Neural cell (in vitro differentiated cells): ENCODE results near the gene ARF3.

ENCODE experiments used
- CTCF ChIP-seq: fragments of 450-650 bp; IDR thresholded peaks from 2 replicates; pipeline ENCODE4 v1.5.1; 2014; ENCODE audit warnings: antibody characterized with exemption, mild to moderate bottlenecking, moderate library complexity; ENCODE audit not compliant: poor library complexity, severe bottlenecking
- EP300 ChIP-seq: fragments of 450-650 bp; conservative IDR thresholded peaks from 2 replicates; pipeline ENCODE4 v1.6.1; 2014; ENCODE audit warnings: antibody characterized with exemption, mild to moderate bottlenecking, moderate library complexity; ENCODE audit not compliant: poor library complexity, severe bottlenecking
- EZH2 ChIP-seq: fragments of 200-600, 300-800 bp; shearing (Covaris generic), sonication (generic); IDR thresholded peaks from 2 replicates; pipeline ENCODE4 v1.6.1; 2014; ENCODE audit warnings: antibody characterized with exemption, low read length, borderline replicate concordance, mild to moderate bottlenecking; ENCODE audit not compliant: insufficient read depth, poor library complexity, severe bottlenecking
- POLR2AphosphoS5 ChIP-seq: IDR thresholded peaks from 2 replicates; pipeline ENCODE4 v1.6.1; 2012
- RAD21 ChIP-seq: fragments of 450-650 bp; conservative IDR thresholded peaks from 2 replicates; pipeline ENCODE4 v1.6.1; 2014; ENCODE audit warnings: antibody characterized with exemption, mild to moderate bottlenecking, moderate library complexity
- SMC3 ChIP-seq: fragments of 450-650 bp; conservative IDR thresholded peaks from 2 replicates; pipeline ENCODE4 v1.6.1; 2014; ENCODE audit warnings: antibody characterized with exemption, mild to moderate bottlenecking, moderate library complexity; ENCODE audit not compliant: poor library complexity
- TAF1 ChIP-seq: IDR thresholded peaks from 2 replicates; pipeline ENCODE4 v1.6.1; 2012; ENCODE audit warnings: low read depth

DNA sequence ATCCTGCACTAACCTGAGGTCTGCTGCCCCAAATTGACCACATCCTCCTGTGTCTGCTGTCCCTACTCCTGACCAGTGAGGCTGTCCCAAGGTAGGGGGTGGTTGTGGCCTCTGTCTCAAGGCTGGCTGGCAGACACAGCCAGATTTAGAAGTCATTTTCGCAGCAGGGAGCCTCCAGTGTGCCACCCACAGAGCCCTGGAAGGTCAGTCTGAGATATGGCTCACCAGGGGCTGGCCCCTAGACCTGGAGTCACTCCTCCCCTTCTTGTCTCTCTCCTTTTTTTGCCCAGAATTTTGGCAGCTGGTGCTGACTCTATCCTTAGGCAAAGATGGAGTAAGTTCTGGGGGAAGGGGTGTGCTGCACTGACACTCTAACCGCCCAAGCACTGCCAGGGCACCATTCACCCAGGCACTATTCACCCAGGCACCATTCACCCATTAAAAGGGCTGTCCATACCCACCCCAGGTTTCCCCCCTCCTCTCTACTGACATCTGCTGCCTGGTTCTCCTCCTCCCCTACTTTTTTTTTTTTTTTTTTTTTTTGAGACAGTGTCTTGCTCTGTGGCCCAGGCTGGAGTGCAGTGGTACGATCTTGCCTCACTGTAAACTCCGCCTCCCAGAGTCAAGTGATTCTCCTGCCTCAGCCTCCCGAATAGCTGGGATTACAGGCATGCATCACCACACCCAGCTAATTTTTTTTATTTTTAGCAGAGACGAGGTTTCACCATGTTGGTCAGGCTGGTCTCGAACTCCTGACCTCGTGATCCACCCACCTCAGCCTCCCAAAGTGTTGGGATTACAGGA lies 34.2 kb upstream of the ARF3 start:
- TF ChIP-seq POLR2AphosphoS5: no peak
- no peak for TF ChIP-seq EZH2
- TF ChIP-seq CTCF: no peak
- TF ChIP-seq RAD21: no peak
- TF ChIP-seq SMC3: no peak
- TF ChIP-seq EP300: no peak
- TF ChIP-seq TAF1: no peak
